Activated T-cell treated with anti-CD3 and anti-CD28 coated beads, Interleukin-2, amount 50 U/mL, for 1 hour (primary cell): Measurements from ENCODE around the gene UBXN11.

Experiments
- DNase-seq: peaks from one replicate; pipeline ENCODE4 v3.0.0-alpha.2; 2020

The UBXN11 gene

DNA sequence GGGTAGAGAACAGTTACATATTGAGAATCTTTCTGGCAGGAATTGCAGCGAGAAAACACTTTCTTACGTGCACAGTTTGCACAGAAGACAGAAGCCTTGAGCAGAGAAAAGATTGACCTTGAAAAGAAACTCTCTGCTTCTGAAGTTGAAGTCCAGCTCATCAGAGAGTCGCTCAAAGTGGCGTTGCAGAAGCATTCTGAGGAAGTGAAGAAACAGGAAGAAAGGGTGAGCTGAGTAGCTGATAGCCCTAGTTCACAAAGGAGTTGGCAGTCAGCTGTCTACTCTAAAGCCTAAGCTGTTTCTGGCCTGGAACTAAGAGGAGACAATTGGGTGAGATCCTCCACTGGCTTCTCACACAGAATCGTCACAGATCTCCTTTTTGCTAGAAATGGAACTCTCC, 46.9 kb downstream of the UBXN11 start:
- no peak for DNase-seq

DNA sequence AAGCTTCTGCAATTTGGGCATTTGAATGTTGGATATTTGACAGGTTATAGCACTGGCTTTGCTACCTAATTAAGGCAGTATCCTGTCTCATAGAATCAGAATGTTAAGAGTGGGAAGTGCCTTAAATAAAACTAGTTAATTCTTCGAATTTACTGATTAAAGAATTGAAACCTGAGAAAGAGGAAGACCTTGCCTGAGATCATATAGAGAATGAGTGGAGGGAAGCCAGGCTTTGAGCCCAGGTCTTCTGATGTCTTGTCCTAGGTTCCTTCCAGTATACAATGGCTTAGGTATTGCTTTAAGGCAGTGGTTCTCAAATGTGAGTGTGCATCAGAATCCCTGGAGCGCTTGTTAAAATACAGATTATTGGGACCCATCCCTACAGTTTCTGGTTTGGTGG, 47.4 kb downstream of the UBXN11 start:
- DNase-seq = no peak

DNA sequence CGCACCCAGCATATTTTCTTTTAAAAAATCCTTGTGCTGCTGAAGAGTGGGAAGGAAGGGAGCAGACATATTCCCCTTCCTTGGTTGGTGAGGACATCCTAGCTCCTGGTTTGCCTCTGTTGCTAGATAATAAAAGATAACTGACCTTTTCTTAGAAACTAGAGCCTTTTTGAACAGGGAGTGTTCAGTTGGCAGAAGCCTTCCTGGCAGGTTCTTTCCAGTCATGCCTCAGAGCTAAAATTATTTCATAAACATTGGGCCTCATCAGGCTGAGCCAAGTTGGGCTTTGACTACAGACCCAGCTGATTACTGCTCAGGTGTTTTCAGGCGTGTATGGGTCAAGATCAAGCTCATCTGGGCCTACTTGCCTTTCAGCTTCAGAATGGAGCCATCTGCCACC, 49.2 kb downstream of the UBXN11 start:
- DNase-seq = no peak

DNA sequence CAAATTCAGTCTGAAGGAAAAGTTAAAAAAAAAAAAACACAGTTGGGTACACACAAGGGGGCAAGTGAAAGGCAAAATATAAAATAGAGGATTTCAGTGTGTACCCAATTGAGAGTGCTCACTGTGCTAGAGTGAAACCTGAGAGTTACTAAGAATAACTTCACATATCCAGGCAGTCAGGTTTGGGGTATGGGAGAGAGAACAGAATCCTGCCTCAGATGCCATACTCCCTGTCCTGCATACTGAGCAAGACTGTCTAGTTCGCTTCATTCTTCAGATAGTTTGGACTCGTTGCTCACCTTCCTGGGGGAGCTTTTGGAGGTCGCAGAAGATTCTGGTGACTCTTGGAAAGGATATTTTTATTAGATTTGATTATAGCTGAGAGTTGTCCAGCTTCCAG, 52.0 kb downstream of the UBXN11 start:
- no peak for DNase-seq

DNA sequence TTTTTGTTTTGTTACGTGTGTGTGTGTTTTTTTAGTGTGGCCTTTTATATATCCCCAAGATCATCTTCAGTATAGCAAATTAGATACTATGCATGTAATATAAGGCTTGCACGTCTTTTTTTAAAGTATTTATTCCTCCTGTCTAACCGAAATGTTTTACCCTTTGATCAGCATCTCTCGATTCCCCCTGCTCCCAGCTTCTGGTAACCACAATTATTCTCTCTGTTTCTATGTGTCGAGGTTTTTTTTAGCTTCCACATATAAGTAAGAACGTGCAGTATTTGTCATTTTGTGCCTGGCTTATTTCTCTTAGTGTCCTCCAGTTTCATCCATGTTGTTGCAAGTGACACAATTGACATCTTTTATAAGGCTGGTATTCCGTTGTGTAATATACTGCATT, 53.7 kb downstream of the UBXN11 start:
- no peak for DNase-seq

DNA sequence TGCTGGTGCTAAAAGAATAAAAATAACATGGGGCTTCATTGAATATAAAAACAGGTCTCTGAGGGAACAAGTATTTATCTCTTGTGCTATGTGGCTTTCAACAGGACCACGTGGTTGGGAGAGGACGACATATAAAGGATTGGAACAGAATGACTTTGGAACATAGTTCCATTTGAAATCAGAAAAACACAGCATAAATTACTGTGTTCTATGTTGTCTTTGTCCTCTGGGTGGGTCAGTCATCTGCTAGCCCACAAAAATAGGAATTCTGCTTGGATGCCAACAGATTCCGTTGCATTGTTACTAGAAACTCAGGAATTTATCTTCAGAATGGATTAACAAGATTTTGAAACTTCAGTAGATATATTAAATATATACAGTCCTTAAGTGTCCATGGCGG, 66.5 kb downstream of the UBXN11 start:
- no peak for DNase-seq

DNA sequence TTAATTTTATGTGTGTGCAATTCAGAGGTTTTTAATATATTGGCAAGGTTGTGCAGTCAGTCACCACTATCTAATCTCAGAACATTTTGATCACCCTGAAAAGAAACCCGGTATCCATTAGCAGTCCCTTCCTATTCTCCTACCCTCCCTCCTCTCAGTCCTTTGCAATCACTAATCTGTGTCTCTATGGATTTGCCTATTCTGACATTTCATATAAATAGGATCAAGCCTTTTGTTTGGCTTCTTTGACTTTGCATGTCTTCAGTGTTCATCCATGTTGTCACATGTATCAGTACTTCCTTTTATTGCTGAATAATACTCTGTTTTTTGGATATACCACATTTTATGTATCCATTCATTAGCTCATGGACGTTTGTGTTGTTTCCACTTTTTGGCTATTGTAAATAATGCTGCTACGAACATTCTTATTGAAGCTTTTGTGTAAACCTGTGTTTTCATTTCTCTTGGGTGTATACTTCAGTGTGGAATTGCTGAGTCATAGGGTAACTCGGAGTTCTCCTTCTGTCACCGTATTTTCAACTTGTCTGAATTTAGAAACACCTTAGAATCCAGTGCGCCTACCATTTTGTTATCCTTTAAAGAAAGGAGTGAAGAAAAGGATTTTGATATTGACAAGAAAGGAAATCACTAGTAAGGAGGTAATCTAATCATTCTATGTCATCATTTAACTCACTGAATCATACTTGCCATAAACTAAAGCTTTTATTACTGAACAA, 69.0 kb downstream of the UBXN11 start:
- no peak for DNase-seq

DNA sequence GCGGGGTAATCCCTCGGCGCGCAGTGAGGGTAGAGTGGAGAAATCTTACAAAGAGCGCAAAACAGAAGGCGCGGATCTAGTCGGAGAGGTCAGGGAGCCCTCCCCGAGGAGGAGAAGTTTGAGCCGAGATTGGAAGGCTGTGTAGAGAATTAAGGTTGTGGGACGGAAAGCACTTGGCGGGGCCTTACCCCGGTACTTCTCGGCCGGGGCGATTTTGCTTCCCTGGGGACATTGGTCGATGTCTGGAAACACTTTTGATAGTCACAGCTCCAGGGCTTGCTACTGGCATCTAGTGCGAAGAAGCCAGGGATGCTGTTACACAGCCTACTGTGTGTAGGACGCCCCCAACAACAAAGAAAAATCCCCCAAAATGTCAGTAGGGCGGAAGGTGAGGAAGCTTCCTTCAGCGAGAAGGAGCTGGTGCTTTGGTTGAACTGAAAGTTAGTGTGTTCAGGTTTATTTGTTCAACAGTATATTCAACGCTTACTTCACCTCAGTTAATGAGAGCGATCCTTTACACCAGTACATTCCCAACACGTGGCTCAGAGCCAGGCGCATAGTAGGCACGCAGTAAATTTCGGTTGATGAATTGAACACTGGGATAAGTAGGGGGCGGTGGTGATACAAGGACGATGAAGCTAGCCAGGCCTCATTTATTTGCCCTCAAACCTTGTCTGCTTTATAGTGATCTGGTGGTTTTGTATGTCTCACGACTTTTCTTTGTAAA, 71.6 kb downstream of the UBXN11 start:
- DNase-seq = no peak

DNA sequence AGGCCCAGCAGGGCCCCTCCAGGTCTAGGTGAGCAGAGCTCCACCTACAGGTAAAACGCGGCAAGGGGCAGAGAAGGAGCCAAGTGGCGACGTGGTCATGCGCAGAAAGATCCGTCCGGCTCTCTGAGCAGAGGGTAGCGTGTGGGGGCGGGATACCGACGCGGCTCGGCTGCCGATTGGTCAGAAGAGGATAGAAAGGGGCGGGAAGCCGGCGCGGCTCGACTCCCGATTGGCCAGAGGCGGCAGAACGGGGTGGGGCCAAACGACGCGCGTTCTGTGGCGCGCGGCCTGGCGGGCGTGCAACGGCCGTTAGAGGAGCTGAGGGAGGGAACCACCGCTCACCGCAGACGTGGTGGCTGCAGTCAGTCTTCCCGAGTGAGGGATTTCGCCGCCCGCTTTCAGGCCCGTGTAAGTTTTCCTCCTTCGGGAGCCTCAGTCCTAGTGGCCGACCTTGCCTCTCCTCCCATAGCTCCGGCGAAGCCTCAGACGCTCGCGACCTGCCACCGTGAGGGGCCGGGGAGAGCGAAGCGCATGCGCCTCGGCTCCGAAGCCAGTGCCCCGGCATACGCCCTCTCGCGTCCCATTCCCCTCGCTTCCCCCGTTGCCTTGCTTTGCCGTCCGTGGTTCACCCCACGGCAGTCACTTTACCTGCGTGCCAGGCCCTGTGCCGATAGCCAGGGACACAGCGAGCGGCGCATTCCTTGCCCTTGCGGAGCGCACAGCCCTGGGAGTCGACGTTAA, 72.4 kb downstream of the UBXN11 start, which contains the start of gene CEP85:
Gene CEP85 (plus strand): TSS at position 298 of the 741 bp plus-strand sequence. CDS start 5,584 bp downstream, outside the sequence.
- peak; percentile 99 for DNase-seq
